OCI-LY1 (cell line): ENCODE results near the gene DHDDS.
A peak's percentile ranks its signal among the peaks of the same experiment; 100 is the strongest.

Experiments
- H2AFZ ChIP-seq: fragments of 200-600 bp; sonication (generic), shearing (Covaris generic); 2 replicates; pipeline ENCODE4 v1.6.0; 2014; ENCODE audit warnings: antibody characterized with exemption, mild to moderate bottlenecking, low read length
- H3F3A ChIP-seq: fragments of 200-600 bp; sonication (generic), shearing (Covaris generic); 2 replicates; pipeline ENCODE4 v1.6.0; 2014; ENCODE audit warnings: mild to moderate bottlenecking, antibody characterized with exemption, low read length, moderate library complexity; ENCODE audit not compliant: insufficient read depth
- H3K27ac ChIP-seq: fragments of 200-600 bp; sonication (generic); 2 replicates; pipeline ENCODE4 v1.5.1; 2014; ENCODE audit warnings: low read length, mixed run types, mild to moderate bottlenecking, low read depth; ENCODE audit not compliant: poor library complexity, severe bottlenecking
- H3K27me3 ChIP-seq: fragments of 200-600 bp; sonication (generic); 2 replicates; pipeline ENCODE4 v1.6.0; 2014; ENCODE audit warnings: antibody characterized with exemption, mild to moderate bottlenecking, low read length, moderate library complexity; ENCODE audit not compliant: insufficient read depth
- H3K36me3 ChIP-seq: fragments of 200-600 bp; sonication (generic); 2 replicates; pipeline ENCODE4 v1.6.1; 2014; ENCODE audit warnings: mild to moderate bottlenecking, antibody characterized with exemption, low read length, moderate library complexity, mixed read lengths; ENCODE audit not compliant: insufficient read depth
- H3K4me1 ChIP-seq: fragments of 200-600 bp; sonication (generic); 2 replicates; pipeline ENCODE4 v1.5.1; 2014; ENCODE audit warnings: mild to moderate bottlenecking, low read length, moderate library complexity; ENCODE audit not compliant: insufficient read depth, severe bottlenecking
- H3K4me2 ChIP-seq: fragments of 200-600 bp; sonication (generic), shearing (Covaris generic); 2 replicates; pipeline ENCODE4 v1.6.1; 2014; ENCODE audit warnings: low read length
- H3K4me3 ChIP-seq: fragments of 200-600 bp; sonication (generic); 2 replicates; pipeline ENCODE4 v1.5.1; 2014; ENCODE audit warnings: low read length, low read depth, mild to moderate bottlenecking, mixed read lengths; ENCODE audit not compliant: poor library complexity, severe bottlenecking
- H3K79me2 ChIP-seq: fragments of 200-600 bp; shearing (Covaris generic); 2 replicates; pipeline ENCODE4 v1.6.1; 2016; ENCODE audit warnings: mixed run types, low read length, mixed read lengths; ENCODE audit not compliant: insufficient read depth
- H3K9ac ChIP-seq: fragments of 200-600 bp; sonication (generic), shearing (Covaris generic); 2 replicates; pipeline ENCODE4 v1.6.1; 2014; ENCODE audit warnings: mild to moderate bottlenecking, low read length, mixed read lengths
- H3K9me2 ChIP-seq: fragments of 200-600 bp; sonication (generic), shearing (Covaris generic); 2 replicates; pipeline ENCODE4 v1.6.1; 2014; ENCODE audit warnings: low read depth, mild to moderate bottlenecking, low read length, mixed read lengths
- H3K9me3 ChIP-seq: fragments of 200-600 bp; shearing (Covaris generic); 2 replicates; pipeline ENCODE4 v1.6.1; 2014; ENCODE audit warnings: low read length, mixed read lengths
- H4K20me1 ChIP-seq: fragments of 200-600 bp; sonication (generic), shearing (Covaris generic); 2 replicates; pipeline ENCODE4 v1.6.0; 2016; ENCODE audit warnings: mild to moderate bottlenecking, low read length; ENCODE audit not compliant: insufficient read depth
- CTCF ChIP-seq: fragments of 200-600 bp; sonication (generic), shearing (Covaris generic); IDR thresholded peaks from 2 replicates; pipeline ENCODE4 v1.5.1; 2017; ENCODE audit warnings: mild to moderate bottlenecking, antibody characterized with exemption, low read length, moderate library complexity, mixed read lengths
- EZH2 ChIP-seq: fragments of 200-600 bp; sonication (generic), shearing (Covaris generic); IDR thresholded peaks from 2 replicates; pipeline ENCODE4 v1.8.0; 2017; ENCODE audit warnings: borderline replicate concordance, mixed run types, mild to moderate bottlenecking, antibody characterized with exemption, low read length, moderate library complexity, mixed read lengths

The DHDDS gene

GRCh38 chr1:26413031-26413430, 19.1 kb upstream of the DHDDS start:
- Histone ChIP-seq H3K4me1 (no peaks in the 10 kb centered on the region), H3K9me3 (no peaks in the 10 kb centered on the region), H3K4me2 (no peak overlapping the region), H3K9ac (no peak overlapping the region), H3K27ac (no peak overlapping the region), H3K4me3 (no peak overlapping the region), H3K9me2 (no peaks in the 10 kb centered on the region), H3K36me3 (no peaks in the 10 kb centered on the region), H3F3A (no peaks in the 10 kb centered on the region), H3K79me2 (no peaks in the 10 kb centered on the region), H3K27me3 (no peaks in the 10 kb centered on the region), H4K20me1 (no peaks in the 10 kb centered on the region), H2AFZ (no peak overlapping the region)
- no peak for TF ChIP-seq EZH2
- no peak for TF ChIP-seq CTCF

GRCh38 chr1:26417111-26417759, 14.9 kb upstream of the DHDDS start:
- Histone ChIP-seq H2AFZ (no peak overlapping the region), H3K27me3 (peaks cover 5% of the 10 kb centered on the region; the same call in 1 of the 2 replicates), H3F3A (no peaks in the 10 kb centered on the region), H3K9me3 (no peaks in the 10 kb centered on the region), H3K4me2 (no peak overlapping the region), H3K9me2 (no peaks in the 10 kb centered on the region), H3K79me2 (no peaks in the 10 kb centered on the region), H3K36me3 (no peaks in the 10 kb centered on the region), H3K9ac (no peak overlapping the region), H3K4me3 (no peak overlapping the region), H3K4me1 (no peaks in the 10 kb centered on the region), H4K20me1 (no peaks in the 10 kb centered on the region), H3K27ac (no peak overlapping the region)
- peak; percentile 81 for TF ChIP-seq CTCF
- no peak for TF ChIP-seq EZH2

- H3K4me1 ChIP-seq: no peaks in the 10 kb centered on the region
- no peaks in the 10 kb centered on the region for H3K79me2 ChIP-seq
- TF ChIP-seq EZH2: no peak
- TF ChIP-seq CTCF: no peak
- H3K4me2 ChIP-seq: no peak overlapping the region
- H3K36me3 ChIP-seq: no peaks in the 10 kb centered on the region
- H3K27ac ChIP-seq: no peak overlapping the region
- no peaks in the 10 kb centered on the region for H4K20me1 ChIP-seq
- H3K9me2 ChIP-seq: no peaks in the 10 kb centered on the region
- no peak overlapping the region for H2AFZ ChIP-seq
- no peak overlapping the region for H3K4me3 ChIP-seq
- H3F3A ChIP-seq: no peaks in the 10 kb centered on the region
- no peaks in the 10 kb centered on the region for H3K9me3 ChIP-seq
- H3K9ac ChIP-seq: no peak overlapping the region
- H3K27me3 ChIP-seq: peaks cover 5% of the 10 kb centered on the region; the same call in 1 of the 2 replicates
These were observed 13.2 kb upstream of the DHDDS start for GRCh38 chr1:26418865-26419349.
